ENCODE data around the gene PIH1D2.

- TF ChIP-seq CTCF (IDR thresholded peaks at IDR 0.05; ENCODE audit: insufficient read depth, low read length, poor library complexity, severe bottlenecking) (no peak), EZH2phosphoT487 (conservative IDR thresholded peaks at IDR 0.05; ENCODE audit: low read length) (no peak)
Observed at GRCh38 chr11:112050721-112051120, 23.1 kb downstream of the PIH1D2 start.
